HG02840 (cell line): ENCODE results near the gene COX19.
A peak's percentile ranks its signal among the peaks of the same experiment; 100 is the strongest.

Source experiments
- ATAC-seq: cut with Tn5 transposase; IDR thresholded peaks from one replicate; pipeline ENCODE4 v1.9.1; 2021; ENCODE audit warnings: mild to moderate bottlenecking, moderate library complexity, moderate number of reproducible peaks; ENCODE audit not compliant: unreplicated experiment, low FRiP score

COX19 gene

GRCh38 chr7:992709-993607 is 17.6 kb upstream of the COX19 start:
- ATAC-seq, result peak; percentile 78

GRCh38 chr7:991729-992656 is 16.6 kb upstream of the COX19 start:
- ATAC-seq, result no peak

- ATAC-seq, result no peak
These were observed 15.8 kb upstream of the COX19 start for GRCh38 chr7:990933-991728.

- no peak for ATAC-seq
These were observed 15.1 kb upstream of the COX19 start for GRCh38 chr7:990352-990932.

GRCh38 chr7:988963-989529 is 13.7 kb upstream of the COX19 start:
- ATAC-seq, result no peak

GRCh38 chr7:988426-988911 is 13.1 kb upstream of the COX19 start:
- ATAC-seq, result no peak

- ATAC-seq, result no peak
These were observed 12.6 kb upstream of the COX19 start for GRCh38 chr7:987909-988308.

GRCh38 chr7:986766-987751 is 11.7 kb upstream of the COX19 start:
- no peak for ATAC-seq

- ATAC-seq, result no peak
These were observed 10.8 kb upstream of the COX19 start for GRCh38 chr7:985915-986741.

- ATAC-seq, result no peak
These were observed 9.7 kb upstream of the COX19 start for GRCh38 chr7:985127-985416.

- no peak for ATAC-seq
These were observed 9.2 kb upstream of the COX19 start for GRCh38 chr7:984361-985126.

GRCh38 chr7:983616-984071 is 8.3 kb upstream of the COX19 start:
- no peak for ATAC-seq

- no peak for ATAC-seq
These were observed 7.8 kb upstream of the COX19 start, which contains the start of gene CYP2W1 for GRCh38 chr7:983004-983615. Gene CYP2W1, plus strand, starts transcription at chr7:983181. Its CDS starts 31 bp downstream, at chr7:983212.

GRCh38 chr7:982511-983003 is 7.2 kb upstream of the COX19 start:
- ATAC-seq, result no peak

GRCh38 chr7:981793-982510 is 6.6 kb upstream of the COX19 start:
- no peak for ATAC-seq
